ENCODE data around the gene ACVRL1.

DNA sequence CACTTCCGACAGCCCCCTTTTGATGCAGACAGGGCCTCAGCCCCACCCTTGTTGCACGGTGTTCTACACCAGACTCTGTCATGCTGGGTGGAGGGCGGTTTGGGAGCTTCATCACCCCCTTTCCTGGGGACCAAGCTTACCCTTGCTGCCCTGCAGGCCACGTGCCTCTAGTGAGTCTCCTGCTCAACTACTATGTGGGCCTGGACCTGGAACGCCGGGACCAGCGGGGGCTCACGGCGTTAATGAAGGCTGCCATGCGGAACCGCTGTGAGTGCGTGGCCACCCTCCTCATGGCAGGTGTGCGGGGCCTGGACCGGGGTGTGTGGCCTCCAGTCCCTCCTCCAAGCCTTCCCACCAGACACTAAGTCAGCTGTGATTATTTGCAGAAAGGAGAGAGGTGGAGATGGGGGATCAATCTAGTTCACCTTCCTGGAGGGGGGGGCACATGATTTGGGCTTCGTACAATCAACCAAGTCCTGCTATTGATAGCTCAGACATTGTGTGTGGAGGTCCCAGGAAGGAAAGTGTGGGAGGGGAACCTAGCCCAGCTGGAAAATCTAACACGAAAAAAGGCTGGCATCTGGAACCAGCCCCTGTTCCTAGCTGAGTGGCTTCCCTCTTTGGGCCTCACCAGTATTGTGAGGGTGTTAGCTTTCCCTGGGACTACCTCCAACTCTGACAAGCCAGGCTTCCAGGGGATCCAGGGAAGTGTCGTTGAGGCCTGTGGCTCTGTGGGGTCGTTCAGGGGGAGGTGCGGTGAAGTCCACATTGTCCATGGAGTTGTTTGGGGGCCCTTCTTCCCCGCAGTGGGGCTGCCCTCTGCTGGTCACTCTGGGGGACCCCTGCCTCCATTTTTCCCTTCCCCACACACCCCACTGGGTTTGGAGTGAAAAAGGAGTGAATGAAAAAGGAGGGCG lies 17.8 kb upstream of the ACVRL1 start:
- TF ChIP-seq, protein P1, sequence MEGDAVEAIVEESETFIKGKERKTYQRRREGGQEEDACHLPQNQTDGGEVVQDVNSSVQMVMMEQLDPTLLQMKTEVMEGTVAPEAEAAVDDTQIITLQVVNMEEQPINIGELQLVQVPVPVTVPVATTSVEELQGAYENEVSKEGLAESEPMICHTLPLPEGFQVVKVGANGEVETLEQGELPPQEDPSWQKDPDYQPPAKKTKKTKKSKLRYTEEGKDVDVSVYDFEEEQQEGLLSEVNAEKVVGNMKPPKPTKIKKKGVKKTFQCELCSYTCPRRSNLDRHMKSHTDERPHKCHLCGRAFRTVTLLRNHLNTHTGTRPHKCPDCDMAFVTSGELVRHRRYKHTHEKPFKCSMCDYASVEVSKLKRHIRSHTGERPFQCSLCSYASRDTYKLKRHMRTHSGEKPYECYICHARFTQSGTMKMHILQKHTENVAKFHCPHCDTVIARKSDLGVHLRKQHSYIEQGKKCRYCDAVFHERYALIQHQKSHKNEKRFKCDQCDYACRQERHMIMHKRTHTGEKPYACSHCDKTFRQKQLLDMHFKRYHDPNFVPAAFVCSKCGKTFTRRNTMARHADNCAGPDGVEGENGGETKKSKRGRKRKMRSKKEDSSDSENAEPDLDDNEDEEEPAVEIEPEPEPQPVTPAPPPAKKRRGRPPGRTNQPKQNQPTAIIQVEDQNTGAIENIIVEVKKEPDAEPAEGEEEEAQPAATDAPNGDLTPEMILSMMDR (IDR thresholded peaks at IDR 0.05) = no peak
- TF ChIP-seq EP300 (IDR thresholded peaks at IDR 0.05) (no peak), POLR2A (IDR thresholded peaks at IDR 0.05) (no peak)

Data from tibial nerve (tissue), 4 donors.